Breast epithelium (tissue), 4 donors: ENCODE measurements around the gene TXNRD2. TPM values are rescaled to one million over a fixed set of nuclear protein-coding genes. Genes with fewer than 3 reads are reported as not detected.
"Not testable (repeated sequence)": the region's sequence is repeated elsewhere in the genome, so short reads cannot be mapped to it uniquely, and the experiment has no call there.

Experiments
- DNase-seq, 2 donors: peaks; one replicate each; pipeline ENCODE4 v3.0.0-alpha.2; 2019; ENCODE audit warnings: low spot score in 2 of 2
- H3K27ac ChIP-seq, 2 donors: fragments of 200-600 bp; sonication (generic) in 1 of 2; one replicate each; pipeline ENCODE4 v1.5.1; 2016 to 2019; ENCODE audit warnings: mild to moderate bottlenecking in 1 of 2
- H3K27me3 ChIP-seq, 2 donors: fragments of 200-600 bp; sonication (generic) in 1 of 2; one replicate each; pipeline versions ENCODE4 v1.5.1 to v1.6.0; 2017 to 2019; ENCODE audit warnings: control low read depth in 1 of 2, mild to moderate bottlenecking in 1 of 2
- H3K36me3 ChIP-seq: fragments of 200-600 bp; one replicate; pipeline ENCODE4 v1.5.1; 2019
- H3K4me1 ChIP-seq, 2 donors: fragments of 200-600 bp; sonication (generic); one replicate each; pipeline ENCODE4 v1.5.1; 2016 to 2019; ENCODE audit warnings: control low read depth in 1 of 2
- H3K4me3 ChIP-seq, 3 donors: fragments of 200-600 bp; sonication (generic); 1 replicate in 2 of 3; 2 replicates in 1 of 3; pipeline ENCODE4 v1.5.1; 2016 to 2019; ENCODE audit warnings: mild to moderate bottlenecking in 3 of 3, moderate library complexity in 2 of 3
- H3K9me3 ChIP-seq, 2 donors: fragments of 200-600 bp; sonication (generic) in 1 of 2; one replicate each; pipeline ENCODE4 v1.5.1; 2016 to 2019; ENCODE audit warnings: control low read depth in 1 of 2
- CTCF ChIP-seq, 3 donors: fragments of 450-650 bp; IDR thresholded peaks; one replicate each; pipeline ENCODE4 v1.5.1; 2016 to 2017; ENCODE audit warnings: antibody characterized with exemption in 3 of 3, mild to moderate bottlenecking in 3 of 3, moderate library complexity in 3 of 3
- POLR2A ChIP-seq: fragments of 450-650 bp; IDR thresholded peaks from one replicate; pipeline ENCODE4 v1.6.1; 2016; ENCODE audit warnings: antibody characterized with exemption, mild to moderate bottlenecking, moderate library complexity
- POLR2AphosphoS5 ChIP-seq, 3 donors: sonication (generic); formaldehyde crosslinking; IDR thresholded peaks; one replicate each; pipeline ENCODE4 v1.6.1; 2017; ENCODE audit warnings: antibody characterized with exemption in 3 of 3
- intact Hi-C: fragments of 100-400 bp; cut with DNase I; formaldehyde crosslinking; loops from one replicate; pipeline ENCODE4 v1.15.1; 2023; ENCODE audit warnings: low total_unique reads
- total RNA-seq, 3 donors: library from RNA; depleted of rRNA; stranded (reverse); fragments of >200 nt; gene quantifications; one replicate each; pipeline ENCODE4 v1.1.0, GENCODE V29; 2016

TXNRD2 gene
- total RNA-seq, 3 donors from 2014 or later, result 13.8 to 22.8 (median 20.6) TPM

GRCh38 chr22:19940536-19941364 is 868 bp downstream of the TXNRD2 start:
- Histone ChIP-seq H3K4me3 (peak overlapping the region; percentile 86 to 93 (median 88)), H3K36me3 (no peaks in the 10 kb centered on the region), H3K27me3 (no peaks in the 10 kb centered on the region), H3K9me3 (no peaks in the 10 kb centered on the region), H3K4me1 (peaks cover 0 to 11% of the 10 kb centered on the region in 2 donors), H3K27ac (peak overlapping the region; percentile 94 to 98)
- no peak for DNase-seq
- TF ChIP-seq POLR2A (no peak), CTCF (IDR thresholded peaks at IDR 0.05) (no peak), POLR2AphosphoS5 (IDR thresholded peaks at IDR 0.05) (no peak)
- intact Hi-C loops, result no loop called here

DNA sequence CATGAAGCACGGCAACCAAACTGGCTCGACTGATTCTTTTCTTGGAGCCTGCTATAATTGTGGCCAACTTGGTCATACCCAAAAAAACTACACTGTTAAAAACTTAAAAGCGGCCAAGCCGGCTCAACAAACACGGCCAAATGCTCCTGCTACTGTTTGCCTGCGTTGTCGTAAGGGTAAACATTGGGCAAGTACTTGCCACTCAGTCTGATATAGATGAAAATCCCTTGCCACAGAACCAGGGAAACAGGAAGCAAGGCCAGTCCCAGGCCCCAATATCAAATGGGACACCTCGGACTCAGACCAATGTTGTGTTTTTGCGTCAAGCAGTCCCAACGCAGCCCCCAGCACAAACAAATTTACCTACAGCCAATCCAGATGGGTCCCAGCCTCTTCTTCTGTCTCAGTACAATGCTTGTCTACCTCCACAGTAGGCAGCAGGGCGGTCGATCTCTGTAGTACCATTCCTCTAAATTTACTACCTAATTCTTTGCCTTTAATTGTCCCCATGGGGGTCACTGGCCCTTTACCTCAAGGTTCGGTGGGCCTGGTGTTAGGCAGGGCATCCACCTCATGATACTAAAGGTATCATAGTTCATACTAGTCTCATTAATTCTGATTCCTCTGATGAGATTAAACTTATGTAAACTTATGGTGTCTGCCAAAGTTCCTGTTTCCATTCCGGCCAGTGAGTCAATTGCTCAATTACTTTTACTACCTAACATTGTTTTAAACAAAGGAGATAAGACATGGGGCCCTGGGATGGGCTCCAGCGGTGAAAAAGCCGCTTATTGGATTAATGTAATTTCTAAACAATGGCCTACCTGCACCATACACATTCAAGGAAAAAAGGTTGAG is 3.8 kb downstream of the TXNRD2 start:
- Histone ChIP-seq H3K4me1 (peaks cover 0 to 6% of the 10 kb centered on the region in 2 donors), H3K9me3 (no peaks in the 10 kb centered on the region), H3K4me3 (no peak overlapping the region), H3K27ac (peak overlapping the region; percentile 44 to 85), H3K27me3 (no peaks in the 10 kb centered on the region), H3K36me3 (no peaks in the 10 kb centered on the region)
- TF ChIP-seq CTCF (IDR thresholded peaks at IDR 0.05) (no peak), POLR2A (no peak), POLR2AphosphoS5 (IDR thresholded peaks at IDR 0.05) (no peak)
- no peak for DNase-seq
- intact Hi-C loops, result no loop called here

DNA sequence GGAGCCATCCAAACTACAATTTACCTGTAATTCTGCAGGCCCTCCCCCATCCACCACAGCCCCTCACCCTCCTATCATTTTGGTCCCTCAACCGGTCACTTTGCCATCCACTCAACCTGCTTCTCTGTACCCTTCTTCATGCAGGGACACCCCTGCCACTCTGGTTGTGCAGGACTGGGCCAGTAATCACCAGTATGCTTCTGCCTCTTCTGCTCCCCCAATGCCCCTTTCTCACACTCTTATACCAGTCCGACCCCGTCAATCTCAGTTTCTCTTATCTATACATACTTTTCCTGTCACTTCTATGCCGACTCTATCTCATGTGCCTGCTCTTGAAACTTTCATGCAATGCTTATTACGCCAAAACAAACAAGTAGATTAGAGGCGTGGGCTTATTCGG is 5.1 kb downstream of the TXNRD2 start:
- no peak overlapping the region for H3K4me3 ChIP-seq
- no peak for TF ChIP-seq CTCF (IDR thresholded peaks at IDR 0.05)
- no peak for TF ChIP-seq POLR2AphosphoS5 (IDR thresholded peaks at IDR 0.05)
- no peak for TF ChIP-seq POLR2A
- no peaks in the 10 kb centered on the region for H3K27me3 ChIP-seq
- H3K27ac ChIP-seq, result no peak overlapping the region
- no peaks in the 10 kb centered on the region for H3K36me3 ChIP-seq
- peaks cover 0 to 3% of the 10 kb centered on the region in 2 donors for H3K4me1 ChIP-seq
- intact Hi-C loops, result loop anchor here (1.0 kb wide), 1 partner anchor 22 kb away; no protein-coding TSS in a partner anchor
- DNase-seq, result no peak
- no peaks in the 10 kb centered on the region for H3K9me3 ChIP-seq

DNA sequence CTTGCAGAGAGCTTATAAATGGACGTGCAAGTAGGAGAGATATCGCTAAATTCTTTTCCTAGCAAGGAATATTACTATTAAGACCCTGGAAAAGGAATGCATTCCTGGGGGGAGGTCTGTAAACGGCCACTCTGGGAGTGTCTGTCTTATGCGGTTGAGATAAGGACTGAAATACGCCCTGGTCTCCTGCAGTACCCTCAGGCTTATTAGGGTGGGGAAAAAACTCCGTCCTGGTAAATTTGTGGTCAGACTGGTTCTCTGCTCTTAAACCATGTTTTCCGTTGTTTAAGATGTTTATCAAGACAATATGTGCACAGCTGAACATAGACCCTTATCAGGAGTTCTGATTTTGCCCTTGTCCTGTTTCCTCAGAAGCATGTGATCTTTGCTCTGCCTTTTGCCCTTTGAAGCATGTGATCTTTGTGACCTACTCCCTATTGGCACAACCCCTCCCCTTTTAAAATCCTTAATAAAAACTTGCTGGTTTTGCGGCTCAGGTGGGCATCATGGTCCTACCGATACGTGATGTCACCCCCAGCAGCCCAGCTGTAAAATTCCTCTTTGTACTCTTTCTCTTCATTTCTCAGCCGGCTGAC is 6.4 kb downstream of the TXNRD2 start:
- H3K36me3 ChIP-seq, H3K27ac ChIP-seq, intact Hi-C loops, H3K27me3 ChIP-seq, H3K9me3 ChIP-seq, H3K4me3 ChIP-seq, DNase-seq, H3K4me1 ChIP-seq: not testable (repeated sequence)

DNA sequence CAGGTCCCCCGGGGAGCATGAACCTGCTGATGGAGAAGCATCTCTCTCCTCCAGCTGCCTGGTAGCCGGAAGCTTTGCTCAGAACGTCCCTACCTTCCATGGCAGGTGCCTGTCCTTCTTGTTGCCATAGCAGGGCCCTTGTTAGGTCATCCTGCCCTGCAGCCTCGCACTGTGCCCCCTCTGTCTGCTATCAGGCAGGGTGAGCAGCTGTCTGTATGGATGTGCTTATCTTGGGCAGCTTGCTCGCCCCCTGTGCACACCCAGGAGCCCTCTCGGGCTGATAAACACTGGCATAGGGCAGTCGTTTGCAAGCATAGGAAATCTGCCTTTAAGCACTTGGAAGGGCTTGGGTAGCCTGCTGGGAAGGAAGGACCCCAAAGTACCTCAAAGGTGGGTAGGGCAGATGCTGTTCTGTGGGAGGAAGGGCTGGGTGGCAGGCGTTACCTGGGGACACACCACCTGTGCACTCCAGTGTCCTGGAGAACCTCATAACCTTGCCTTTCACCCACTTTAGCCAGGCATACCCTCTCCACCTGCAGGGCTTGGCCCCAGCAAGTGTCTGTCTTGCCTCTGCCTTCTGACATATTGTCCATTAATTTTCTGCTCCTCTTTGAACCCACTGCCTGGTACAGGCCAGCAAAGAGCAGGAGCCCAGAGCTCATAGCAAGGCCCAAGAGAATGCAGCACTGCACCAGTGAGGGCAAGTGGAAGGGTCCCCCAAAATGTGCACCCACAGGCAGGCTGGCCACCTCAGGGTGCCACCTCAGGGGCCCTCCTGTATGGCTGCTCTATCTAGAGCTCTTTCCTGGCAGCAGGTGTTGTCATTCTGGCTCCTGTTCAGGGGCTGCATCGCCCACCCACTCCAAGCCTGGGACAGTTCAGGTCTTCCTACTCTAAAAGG is 8.0 kb downstream of the TXNRD2 start:
- H3K4me1 ChIP-seq, result no peaks in the 10 kb centered on the region
- H3K36me3 ChIP-seq, result no peaks in the 10 kb centered on the region
- H3K9me3 ChIP-seq, result no peaks in the 10 kb centered on the region
- no peak for DNase-seq
- H3K27me3 ChIP-seq, result no peaks in the 10 kb centered on the region
- no peak overlapping the region for H3K4me3 ChIP-seq
- TF ChIP-seq POLR2AphosphoS5 (IDR thresholded peaks at IDR 0.05) (no peak), CTCF (IDR thresholded peaks at IDR 0.05) (no peak), POLR2A (no peak)
- no peak overlapping the region for H3K27ac ChIP-seq
- intact Hi-C loops, result loop anchor here (1.0 kb wide), 1 partner anchor 35 kb away; no protein-coding TSS in a partner anchor
